OCI-LY7 (cell line): ENCODE results near the gene CRB2. TPM values are rescaled to one million over a fixed set of nuclear protein-coding genes. Genes with fewer than 3 reads are reported as not detected.
A peak's percentile ranks its signal among the peaks of the same experiment; 100 is the strongest.

Source experiments
- BruUV-seq: library from RNA; stranded (reverse); fragments of 400-500 nt; replicated peaks from 2 replicates; lab custom pipeline; 2021; lab: Mats Ljungman, UMichigan
- CTCF ChIA-PET: fragments of 300-600 bp; sonication (Branson Sonifier 250); formaldehyde crosslinking; loops from one replicate; lab custom pipeline; 2022; ENCODE audit warnings: antibody characterized with exemption; ENCODE audit not compliant: unreplicated experiment; lab: Charles Lee
- POLR2A ChIA-PET: fragments of 300-600 bp; sonication (Branson Sonifier 250); formaldehyde crosslinking; loops from one replicate; lab custom pipeline; 2022; ENCODE audit warnings: antibody characterized with exemption; lab: Charles Lee
- DNase-seq: peaks from one replicate; pipeline ENCODE4 v3.0.0-alpha.2; 2015; ENCODE audit warnings: low spot score
- H2AFZ ChIP-seq: fragments of 200-600 bp; sonication (generic), shearing (Covaris generic); 2 replicates; pipeline ENCODE4 v1.6.1; 2014; ENCODE audit warnings: mild to moderate bottlenecking, antibody characterized with exemption, low read length, moderate library complexity
- H3K27ac ChIP-seq: fragments of 200-600 bp; sonication (generic); 2 replicates; pipeline ENCODE4 v1.5.1; 2014; ENCODE audit warnings: mixed run types, low read depth, mild to moderate bottlenecking, moderate library complexity, low read length, inconsistent platforms; ENCODE audit not compliant: poor library complexity, severe bottlenecking
- H3K36me3 ChIP-seq: fragments of 200-600 bp; sonication (generic); 2 replicates; pipeline ENCODE4 v1.6.1; 2014; ENCODE audit warnings: mild to moderate bottlenecking, antibody characterized with exemption, low read length, moderate library complexity, mixed read lengths; ENCODE audit not compliant: insufficient read depth
- H3K4me1 ChIP-seq: fragments of 200-600 bp; sonication (generic); 2 replicates; pipeline ENCODE4 v1.5.1; 2014; ENCODE audit warnings: mild to moderate bottlenecking, low read length; ENCODE audit not compliant: insufficient read depth, poor library complexity, severe bottlenecking
- H3K4me2 ChIP-seq: fragments of 200-600 bp; sonication (generic); 2 replicates; pipeline ENCODE4 v1.6.1; 2014; ENCODE audit warnings: mild to moderate bottlenecking, low read length
- H3K4me3 ChIP-seq: fragments of 200-600 bp; sonication (generic); 2 replicates; pipeline ENCODE4 v1.5.1; 2014; ENCODE audit warnings: mild to moderate bottlenecking, low read depth, low read length; ENCODE audit not compliant: poor library complexity, severe bottlenecking
- H3K79me2 ChIP-seq: fragments of 200-600 bp; sonication (generic); 2 replicates; pipeline ENCODE4 v1.6.1; 2016; ENCODE audit warnings: low read depth, mild to moderate bottlenecking, low read length, moderate library complexity, mixed read lengths; ENCODE audit not compliant: insufficient read depth
- H3K9me2 ChIP-seq: fragments of 200-600 bp; sonication (generic); 2 replicates; pipeline ENCODE4 v1.6.1; 2016; ENCODE audit warnings: mild to moderate bottlenecking, low read length, mixed read lengths; ENCODE audit not compliant: insufficient read depth
- H3K9me3 ChIP-seq: fragments of 200-600 bp; sonication (generic); 2 replicates; pipeline ENCODE4 v1.6.1; 2014; ENCODE audit warnings: mild to moderate bottlenecking, mixed run types, low read length, mixed read lengths
- H4K20me1 ChIP-seq: fragments of 200-600 bp; sonication (generic); 2 replicates; pipeline ENCODE4 v1.6.1; 2014; ENCODE audit warnings: mild to moderate bottlenecking, antibody characterized with exemption, low read length, moderate library complexity, mixed read lengths; ENCODE audit not compliant: insufficient read depth
- EZH2phosphoT487 ChIP-seq: fragments of 200-600 bp; sonication (generic); IDR thresholded peaks from 2 replicates; pipeline ENCODE4 v1.6.1; 2018; ENCODE audit warnings: low read depth, borderline replicate concordance, mild to moderate bottlenecking, mixed run types, antibody characterized with exemption, low read length, moderate library complexity, mixed read lengths
- intact Hi-C: fragments of 100-400 bp; cut with micrococcal nuclease; formaldehyde crosslinking; loops from one replicate; pipeline ENCODE4 v1.10.0; 2022; ENCODE audit not compliant: unreplicated experiment
- total RNA-seq, 2 experiments: library from RNA; depleted of rRNA in 1 of 2; stranded (reverse); fragments of >200 nt in 1 of 2; shearing (Covaris generic) in 1 of 2; gene quantifications; 2 replicates each; pipeline ENCODE4 v1.2.3, GENCODE V29; 2014 to 2022
- TF ChIP-seq, protein P1 (sequence below): fragments of 200-600 bp; sonication (generic); conservative IDR thresholded peaks from 2 replicates; pipeline ENCODE4 v1.5.1; 2014; ENCODE audit warnings: mild to moderate bottlenecking, antibody characterized with exemption, low read length, moderate library complexity, mixed read lengths

CRB2 gene
- total RNA-seq, 2 experiments from 2014 or later, result 1.6 to 3.4 TPM

DNA sequence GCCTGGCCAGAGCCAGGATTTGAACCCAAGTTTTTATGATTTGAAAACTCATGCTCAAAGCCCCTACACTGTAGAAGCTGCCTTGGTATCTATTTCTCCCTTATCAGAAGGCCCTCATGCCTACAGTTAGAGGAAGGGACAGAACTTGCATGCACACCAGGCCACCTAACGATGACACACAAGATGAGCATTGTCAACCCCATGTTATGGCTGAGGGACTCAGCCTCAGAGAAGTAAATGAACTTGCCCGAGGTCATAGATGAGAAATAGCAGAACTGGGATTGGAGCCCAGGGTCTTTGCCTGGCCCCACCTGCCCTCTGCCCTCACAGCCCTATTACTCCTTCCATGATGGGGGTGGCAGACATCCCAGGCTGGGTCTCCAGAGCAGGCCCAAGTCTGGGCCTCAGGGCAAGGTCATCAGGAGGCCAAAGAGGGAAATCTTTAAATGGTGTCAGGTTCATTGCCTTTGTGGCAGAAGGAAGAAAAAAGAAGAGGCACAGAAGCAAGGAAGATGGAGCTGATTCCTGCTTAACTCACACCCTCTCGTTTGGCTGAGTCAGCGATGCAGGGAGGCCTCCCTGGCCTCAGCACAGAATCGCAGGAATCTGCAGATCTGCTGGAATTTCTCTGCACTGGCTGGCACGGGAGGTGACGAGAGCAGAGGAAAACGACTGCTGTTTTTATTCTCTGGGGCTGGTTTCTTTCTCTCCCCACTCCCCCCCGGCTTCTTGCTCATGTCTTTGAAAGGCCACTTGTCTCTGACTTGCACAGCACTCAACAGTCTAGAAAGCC, 20.6 kb upstream of the CRB2 start:
- no peak overlapping the region for H3K4me3 ChIP-seq
- CTCF ChIA-PET, result interaction anchor here (0.8 kb wide), 1 partner anchor 66 kb away, joined by 4 read pairs; no protein-coding TSS in a partner anchor

DNA sequence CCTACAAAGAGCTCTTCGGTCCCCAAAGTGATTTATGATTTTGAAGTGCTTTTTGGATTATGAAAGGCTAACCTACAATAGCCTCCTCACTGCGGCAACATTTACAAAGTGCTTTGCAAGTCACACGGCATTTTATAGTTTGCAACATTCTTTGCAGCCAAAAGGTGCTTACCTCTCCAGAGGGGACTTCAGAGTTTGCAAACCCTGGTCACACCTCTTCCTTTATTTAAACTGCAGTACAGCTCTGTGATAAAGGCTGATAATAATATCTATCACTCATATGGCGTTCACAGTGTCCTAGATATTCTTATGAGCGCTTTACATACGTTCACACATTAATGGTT, 20.0 kb upstream of the CRB2 start:
- Histone ChIP-seq H3K36me3 (no peaks in the 10 kb centered on the region), H3K4me2 (peak overlapping the region; percentile 45), H2AFZ (peak overlapping the region; percentile 63; the same call in 1 of the 2 replicates), H3K9me2 (no peaks in the 10 kb centered on the region), H3K27ac (peak overlapping the region; percentile 22), H3K79me2 (no peaks in the 10 kb centered on the region), H3K9me3 (no peaks in the 10 kb centered on the region), H3K4me1 (peaks cover 67% of the 10 kb centered on the region), H4K20me1 (no peaks in the 10 kb centered on the region), H3K4me3 (no peak overlapping the region)
- TF ChIP-seq EZH2phosphoT487, result no peak
- TF ChIP-seq, protein P1, sequence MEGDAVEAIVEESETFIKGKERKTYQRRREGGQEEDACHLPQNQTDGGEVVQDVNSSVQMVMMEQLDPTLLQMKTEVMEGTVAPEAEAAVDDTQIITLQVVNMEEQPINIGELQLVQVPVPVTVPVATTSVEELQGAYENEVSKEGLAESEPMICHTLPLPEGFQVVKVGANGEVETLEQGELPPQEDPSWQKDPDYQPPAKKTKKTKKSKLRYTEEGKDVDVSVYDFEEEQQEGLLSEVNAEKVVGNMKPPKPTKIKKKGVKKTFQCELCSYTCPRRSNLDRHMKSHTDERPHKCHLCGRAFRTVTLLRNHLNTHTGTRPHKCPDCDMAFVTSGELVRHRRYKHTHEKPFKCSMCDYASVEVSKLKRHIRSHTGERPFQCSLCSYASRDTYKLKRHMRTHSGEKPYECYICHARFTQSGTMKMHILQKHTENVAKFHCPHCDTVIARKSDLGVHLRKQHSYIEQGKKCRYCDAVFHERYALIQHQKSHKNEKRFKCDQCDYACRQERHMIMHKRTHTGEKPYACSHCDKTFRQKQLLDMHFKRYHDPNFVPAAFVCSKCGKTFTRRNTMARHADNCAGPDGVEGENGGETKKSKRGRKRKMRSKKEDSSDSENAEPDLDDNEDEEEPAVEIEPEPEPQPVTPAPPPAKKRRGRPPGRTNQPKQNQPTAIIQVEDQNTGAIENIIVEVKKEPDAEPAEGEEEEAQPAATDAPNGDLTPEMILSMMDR, result no peak
- BruUV-seq, result no TSS peak
- DNase-seq, result no peak
- ChIA-PET POLR2A (interaction anchor here (0.6 to 2.4 kb wide), 7 partner anchors 9 to 244 kb away, joined by 3 to 11 read pairs (median 4); no protein-coding TSS in a partner anchor), CTCF (interaction anchor here (0.8 kb wide), 1 partner anchor 67 kb away, joined by 4 read pairs; no protein-coding TSS in a partner anchor)
- intact Hi-C loops, result no loop called here

More for the DNA sequence above, 20.6 kb upstream of the CRB2 start:
- Histone ChIP-seq H3K4me1 (peaks cover 61% of the 10 kb centered on the region), H3K79me2 (no peaks in the 10 kb centered on the region), H3K9me3 (no peaks in the 10 kb centered on the region), H3K9me2 (no peaks in the 10 kb centered on the region), H3K27ac (peak overlapping the region; percentile 22), H3K36me3 (no peaks in the 10 kb centered on the region), H2AFZ (peak overlapping the region; percentile 63; the same call in 1 of the 2 replicates), H4K20me1 (no peaks in the 10 kb centered on the region), H3K4me2 (peak overlapping the region; percentile 45)
- POLR2A ChIA-PET, result interaction anchor here (0.6 to 2.4 kb wide), 8 partner anchors 9 to 201 kb away, joined by 3 to 11 read pairs (median 5); no protein-coding TSS in a partner anchor
- peak; percentile 45 for DNase-seq
- intact Hi-C loops, result no loop called here
- BruUV-seq, result no TSS peak
- TF ChIP-seq, protein P1, result no peak
- TF ChIP-seq EZH2phosphoT487, result no peak
